ENCODE data around the gene HYAL1. TPM values are rescaled to one million over a fixed set of nuclear protein-coding genes. Genes with fewer than 3 reads are reported as not detected.

HYAL1 gene
- total RNA-seq, 1 donor from 2014 or later, result 58.2 TPM

DNA sequence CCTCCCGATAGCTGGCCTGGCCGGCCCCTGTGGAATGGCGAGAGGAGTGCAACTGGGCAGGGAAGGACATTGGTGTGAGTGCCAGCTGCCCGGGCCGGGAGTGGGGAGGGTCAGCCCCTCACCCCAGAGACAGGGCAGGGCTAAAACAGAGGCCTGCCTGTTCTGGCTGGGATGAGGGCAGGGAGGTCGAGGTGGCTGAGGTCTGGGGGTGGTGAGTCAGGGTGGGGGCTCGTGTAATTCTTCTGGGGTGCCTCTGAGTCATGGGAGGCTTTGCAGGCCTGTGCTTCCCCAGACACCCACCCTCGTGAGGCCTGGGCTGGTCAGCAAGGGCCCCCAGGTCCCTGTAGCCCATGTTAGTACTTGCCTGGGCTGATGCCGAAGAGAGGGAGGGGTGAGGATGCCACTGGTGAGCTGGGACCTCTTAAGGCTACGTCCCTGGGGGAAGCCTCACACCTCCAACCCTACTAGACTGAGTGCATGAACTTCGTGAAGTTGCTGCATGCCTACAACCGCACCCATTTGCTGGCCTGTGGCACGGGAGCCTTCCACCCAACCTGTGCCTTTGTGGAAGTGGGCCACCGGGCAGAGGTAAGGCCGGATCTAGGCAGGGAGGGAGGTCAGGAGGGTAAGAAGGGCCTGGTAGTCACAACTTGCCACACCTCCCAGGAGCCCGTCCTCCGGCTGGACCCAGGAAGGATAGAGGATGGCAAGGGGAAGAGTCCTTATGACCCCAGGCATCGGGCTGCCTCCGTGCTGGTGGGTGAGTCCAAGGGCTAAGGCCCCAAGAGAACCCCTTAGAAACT lies 32.8 kb downstream of the HYAL1 start:
- intact Hi-C loops (cut with DNase I), result no loop called here
- H3K36me3 ChIP-seq, result no peaks in the 10 kb centered on the region
- DNase-seq (no peak), ATAC-seq (no peak)
- peak overlapping the region; percentile 18 for H3K27ac ChIP-seq
- H3K4me1 ChIP-seq, result peaks cover 68% of the 10 kb centered on the region
- peak overlapping the region; percentile 62 for H3K4me3 ChIP-seq
- peaks cover 13% of the 10 kb centered on the region for H3K27me3 ChIP-seq (ENCODE audit: low read depth)
- no peaks in the 10 kb centered on the region for H3K9me3 ChIP-seq
- TF ChIP-seq, protein P1, sequence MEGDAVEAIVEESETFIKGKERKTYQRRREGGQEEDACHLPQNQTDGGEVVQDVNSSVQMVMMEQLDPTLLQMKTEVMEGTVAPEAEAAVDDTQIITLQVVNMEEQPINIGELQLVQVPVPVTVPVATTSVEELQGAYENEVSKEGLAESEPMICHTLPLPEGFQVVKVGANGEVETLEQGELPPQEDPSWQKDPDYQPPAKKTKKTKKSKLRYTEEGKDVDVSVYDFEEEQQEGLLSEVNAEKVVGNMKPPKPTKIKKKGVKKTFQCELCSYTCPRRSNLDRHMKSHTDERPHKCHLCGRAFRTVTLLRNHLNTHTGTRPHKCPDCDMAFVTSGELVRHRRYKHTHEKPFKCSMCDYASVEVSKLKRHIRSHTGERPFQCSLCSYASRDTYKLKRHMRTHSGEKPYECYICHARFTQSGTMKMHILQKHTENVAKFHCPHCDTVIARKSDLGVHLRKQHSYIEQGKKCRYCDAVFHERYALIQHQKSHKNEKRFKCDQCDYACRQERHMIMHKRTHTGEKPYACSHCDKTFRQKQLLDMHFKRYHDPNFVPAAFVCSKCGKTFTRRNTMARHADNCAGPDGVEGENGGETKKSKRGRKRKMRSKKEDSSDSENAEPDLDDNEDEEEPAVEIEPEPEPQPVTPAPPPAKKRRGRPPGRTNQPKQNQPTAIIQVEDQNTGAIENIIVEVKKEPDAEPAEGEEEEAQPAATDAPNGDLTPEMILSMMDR (IDR thresholded peaks at IDR 0.05), result no peak

- peak overlapping the region; percentile 93 for H3K27ac ChIP-seq
Observed at GRCh38 chr3:50269977-50270413, 33.4 kb downstream of the HYAL1 start.

DNA sequence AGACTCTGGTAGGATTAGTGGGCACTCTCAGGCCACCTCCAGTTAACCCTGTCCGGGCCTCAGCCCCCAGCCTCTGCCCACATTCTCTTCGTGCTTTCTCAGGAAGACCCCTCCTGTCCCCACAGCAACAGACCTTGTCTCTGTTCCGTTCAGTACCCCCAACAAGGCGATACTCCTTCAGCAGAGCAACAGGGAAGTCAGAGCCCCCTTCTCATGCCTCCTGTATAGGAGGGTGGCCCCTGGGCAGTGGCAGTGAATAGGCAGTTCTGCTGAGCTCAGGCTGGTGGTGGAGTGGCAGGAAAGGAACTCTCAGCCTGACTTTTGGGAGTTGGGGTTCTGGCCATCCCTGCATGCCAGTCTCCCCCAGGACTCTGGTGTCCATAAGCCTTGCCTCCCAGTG lies 33.9 kb downstream of the HYAL1 start:
- no peak for DNase-seq
- Histone ChIP-seq H3K4me3 (peak overlapping the region; percentile 62), H3K27ac (peak overlapping the region; percentile 93), H3K36me3 (no peaks in the 10 kb centered on the region), H3K27me3 (ENCODE audit: low read depth) (peaks cover 1% of the 10 kb centered on the region), H3K4me1 (peaks cover 76% of the 10 kb centered on the region), H3K9me3 (no peaks in the 10 kb centered on the region)
- TF ChIP-seq, protein P1 (IDR thresholded peaks at IDR 0.05), result no peak
- no peak for ATAC-seq
- intact Hi-C loops (cut with DNase I), result no loop called here

More at GRCh38 chr3:50269977-50270413, 33.4 kb downstream of the HYAL1 start:
- intact Hi-C loops (cut with DNase I), result no loop called here
- TF ChIP-seq, protein P1 (IDR thresholded peaks at IDR 0.05), result no peak
- H3K36me3 ChIP-seq, result no peaks in the 10 kb centered on the region
- H3K4me1 ChIP-seq, result peaks cover 74% of the 10 kb centered on the region
- peaks cover 6% of the 10 kb centered on the region for H3K27me3 ChIP-seq (ENCODE audit: low read depth)
- peak overlapping the region; percentile 62 for H3K4me3 ChIP-seq
- ATAC-seq (no peak), DNase-seq (no peak)
- H3K9me3 ChIP-seq, result no peaks in the 10 kb centered on the region

DNA sequence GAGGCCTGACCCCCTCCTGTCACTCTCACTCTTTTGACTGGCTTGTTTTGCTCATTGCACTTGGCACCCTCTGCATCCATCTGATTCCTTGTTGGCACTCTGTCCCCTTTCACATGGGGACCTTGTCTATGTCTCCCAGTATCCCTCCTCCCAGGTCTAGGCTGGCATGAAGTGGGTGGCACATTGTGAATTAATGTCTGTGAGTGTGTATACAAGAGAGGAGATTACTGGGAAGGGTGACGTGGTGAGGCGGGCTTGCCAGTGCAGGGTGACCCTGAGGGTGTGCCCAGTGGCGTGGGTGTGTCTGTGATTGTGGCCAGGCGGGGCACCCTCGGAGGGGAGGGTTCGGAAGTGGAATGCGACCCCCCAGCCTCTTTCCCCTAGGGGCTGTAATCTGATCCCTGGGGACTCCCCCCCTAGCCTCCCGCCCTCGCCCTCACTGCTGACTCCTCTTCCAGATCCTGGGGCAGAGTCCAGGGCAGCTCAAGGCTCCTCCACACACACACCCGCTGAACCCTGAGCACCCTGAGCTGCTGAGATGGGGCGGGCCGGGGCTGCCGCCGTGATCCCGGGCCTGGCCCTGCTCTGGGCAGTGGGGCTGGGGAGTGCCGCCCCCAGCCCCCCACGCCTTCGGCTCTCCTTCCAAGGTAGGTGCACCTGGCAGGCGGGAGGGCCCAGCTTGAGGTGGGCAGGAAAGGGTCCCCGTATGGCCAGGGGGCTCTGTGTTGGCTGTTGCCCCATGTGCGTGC lies 34.5 kb downstream of the HYAL1 start, which contains the start of gene SEMA3B:
Gene SEMA3B, plus strand, starts transcription at position 445 of the 749 bp plus-strand sequence. Its CDS starts 94 bp downstream, at position 539.
- DNase-seq (peak; percentile 88), ATAC-seq (peak; percentile 67)
- Histone ChIP-seq H3K4me3 (peak within 1 kb of the TSS; percentile 62), H3K4me1 (peaks cover 76% of the 10 kb centered on the region), H3K27ac (peak within 1 kb of the TSS; percentile 93), H3K27me3 (ENCODE audit: low read depth) (no peaks in the 10 kb centered on the region), H3K36me3 (no peaks in the 10 kb centered on the region), H3K9me3 (no peaks in the 10 kb centered on the region)
- TF ChIP-seq, protein P1 (IDR thresholded peaks at IDR 0.05), result no peak
- intact Hi-C loops (cut with DNase I), result no loop called here

DNA sequence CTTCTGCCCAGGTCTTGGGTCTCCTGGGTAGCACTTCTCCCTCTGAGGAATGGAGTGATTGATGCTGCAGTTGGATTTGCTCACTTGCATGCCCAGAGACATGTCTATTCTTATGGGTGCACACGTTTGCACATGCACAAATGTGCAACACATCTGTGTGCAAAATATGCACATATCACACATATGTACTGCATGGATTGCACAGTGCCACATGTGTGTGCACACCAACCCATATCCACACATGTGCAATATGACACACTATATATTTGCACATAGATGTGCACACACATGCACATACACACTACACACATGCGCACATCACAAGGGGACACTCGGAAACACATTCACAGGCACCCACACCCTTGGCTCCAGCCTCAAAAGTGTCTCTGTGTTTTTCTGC lies 35.1 kb downstream of the HYAL1 start:
- intact Hi-C loops (cut with DNase I), result no loop called here
- Histone ChIP-seq H3K4me3 (peak overlapping the region; percentile 62), H3K9me3 (no peaks in the 10 kb centered on the region), H3K36me3 (no peaks in the 10 kb centered on the region), H3K4me1 (peaks cover 73% of the 10 kb centered on the region), H3K27me3 (ENCODE audit: low read depth) (no peaks in the 10 kb centered on the region), H3K27ac (peak overlapping the region; percentile 93)
- DNase-seq (no peak), ATAC-seq (no peak)
- TF ChIP-seq, protein P1 (IDR thresholded peaks at IDR 0.05), result no peak
